Suppressor macrophage treated with lipopolysaccharide for 1 hour (primary cell): ENCODE measurements around the gene MAPK8IP3.
"Not testable (repeated sequence)": the region's sequence is repeated elsewhere in the genome, so short reads cannot be mapped to it uniquely, and the experiment has no call there.

ENCODE experiments used
- DNase-seq, 3 donors: peaks; one replicate each; pipeline ENCODE4 v3.0.0-alpha.2; 2020 to 2022

Gene MAPK8IP3

GRCh38 chr16:1710811-1711507 is 5.0 kb downstream of the MAPK8IP3 start:
- DNase-seq = no peak

- DNase-seq = peak in 1 of 3 donors; percentile 40
Observed at GRCh38 chr16:1712791-1713261, 6.8 kb downstream of the MAPK8IP3 start.

GRCh38 chr16:1713331-1713730 is 7.3 kb downstream of the MAPK8IP3 start:
- DNase-seq = no peak

GRCh38 chr16:1713933-1714332 is 7.9 kb downstream of the MAPK8IP3 start:
- DNase-seq = no peak

- no peak for DNase-seq
Observed at GRCh38 chr16:1715220-1715619, 9.2 kb downstream of the MAPK8IP3 start.

- DNase-seq = not testable (repeated sequence)
Observed at GRCh38 chr16:1718236-1718635, 12.2 kb downstream of the MAPK8IP3 start.

- peak; percentile 30 to 48 (median 37) for DNase-seq
Observed at GRCh38 chr16:1719559-1720229, 13.7 kb downstream of the MAPK8IP3 start.

GRCh38 chr16:1721372-1721771 is 15.4 kb downstream of the MAPK8IP3 start:
- DNase-seq = no peak

- peak; percentile 64 to 65 (median 65) for DNase-seq
Observed at GRCh38 chr16:1723450-1724147, 17.6 kb downstream of the MAPK8IP3 start.

- no peak for DNase-seq
Observed at GRCh38 chr16:1724491-1724890, 18.5 kb downstream of the MAPK8IP3 start.

GRCh38 chr16:1726661-1727502 is 20.9 kb downstream of the MAPK8IP3 start:
- DNase-seq = no peak

- DNase-seq = no peak
Observed at GRCh38 chr16:1727651-1728624, 21.9 kb downstream of the MAPK8IP3 start.

GRCh38 chr16:1729026-1729425 is 23.0 kb downstream of the MAPK8IP3 start:
- no peak for DNase-seq

- no peak for DNase-seq
Observed at GRCh38 chr16:1729445-1729844, 23.4 kb downstream of the MAPK8IP3 start.

- no peak for DNase-seq
Observed at GRCh38 chr16:1731073-1731472, 25.1 kb downstream of the MAPK8IP3 start.

GRCh38 chr16:1731603-1732002 is 25.6 kb downstream of the MAPK8IP3 start:
- DNase-seq = no peak

- no peak for DNase-seq
Observed at GRCh38 chr16:1732071-1732470, 26.1 kb downstream of the MAPK8IP3 start.

- not testable (repeated sequence) for DNase-seq
Observed at GRCh38 chr16:1732551-1732987, 26.6 kb downstream of the MAPK8IP3 start.

- DNase-seq = no peak
Observed at GRCh38 chr16:1734123-1734522, 28.1 kb downstream of the MAPK8IP3 start.

GRCh38 chr16:1734816-1735215 is 28.8 kb downstream of the MAPK8IP3 start:
- DNase-seq = no peak

- no peak for DNase-seq
Observed at GRCh38 chr16:1740234-1740633, 34.2 kb downstream of the MAPK8IP3 start.
